Parathyroid adenoma (tissue), 2 donors: Measurements from ENCODE around the gene VWA8.

Experiments used
- H2AFZ ChIP-seq: fragments of 300-600 bp; sonication (generic); one replicate; pipeline ENCODE4 v1.7.0; 2017; ENCODE audit warnings: antibody characterized with exemption, mild to moderate bottlenecking
- H3K27ac ChIP-seq: fragments of 300-600 bp; sonication (generic); one replicate; pipeline ENCODE4 v1.7.0; 2017
- H3K27me3 ChIP-seq: fragments of 300-600 bp; sonication (generic); one replicate; pipeline ENCODE4 v1.7.0; 2017; ENCODE audit warnings: low read length; ENCODE audit not compliant: control insufficient read depth, insufficient read depth
- H3K36me3 ChIP-seq: fragments of 300-600 bp; sonication (generic); one replicate; pipeline ENCODE4 v1.7.0; 2017; ENCODE audit warnings: low read length; ENCODE audit not compliant: control insufficient read depth, insufficient read depth
- H3K4me1 ChIP-seq: fragments of 300-600 bp; sonication (generic); one replicate; pipeline ENCODE4 v1.7.0; 2017; ENCODE audit warnings: control low read depth
- H3K4me2 ChIP-seq: fragments of 300-600 bp; sonication (generic); one replicate; pipeline ENCODE4 v1.7.0; 2017; ENCODE audit warnings: low read length
- H3K4me3 ChIP-seq: fragments of 300-600 bp; sonication (generic); one replicate; pipeline ENCODE4 v1.7.0; 2017; ENCODE audit warnings: low read depth, low read length
- H3K79me2 ChIP-seq: fragments of 300-600 bp; sonication (generic); one replicate; pipeline ENCODE4 v1.7.0; 2017; ENCODE audit warnings: control low read depth
- H3K9ac ChIP-seq: fragments of 300-600 bp; sonication (generic); one replicate; pipeline ENCODE4 v1.7.0; 2017; ENCODE audit warnings: mild to moderate bottlenecking
- H3K9me3 ChIP-seq: fragments of 300-600 bp; sonication (generic); one replicate; pipeline ENCODE4 v1.7.0; 2017; ENCODE audit warnings: low read length; ENCODE audit not compliant: control insufficient read depth
- TF ChIP-seq, protein P1 (sequence below): fragments of 300-600 bp; sonication (generic); IDR thresholded peaks from one replicate; pipeline ENCODE4 v1.7.0; 2017; ENCODE audit warnings: antibody characterized with exemption, mild to moderate bottlenecking
- donor health status: primary hyperparathyroidism.

The VWA8 gene

DNA sequence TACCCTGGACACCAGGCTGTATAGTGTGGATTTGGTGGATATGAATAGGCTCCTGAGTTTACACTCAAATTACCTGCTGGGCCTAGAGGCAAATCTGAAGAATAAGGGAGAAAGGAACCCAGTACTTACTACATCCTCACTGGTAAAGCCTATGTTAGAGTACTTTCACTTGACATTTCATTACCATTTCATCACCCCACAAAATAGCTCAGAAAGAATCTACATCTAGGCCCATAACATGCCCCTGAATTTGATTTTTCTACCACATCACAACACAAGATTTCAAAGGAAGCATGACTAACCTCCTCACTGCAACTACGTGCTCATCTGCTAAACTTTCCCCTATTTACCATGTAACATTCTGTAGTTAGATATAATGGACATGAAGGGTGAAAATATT, 43.3 kb downstream of the VWA8 start:
- Histone ChIP-seq H3K36me3 (no peaks in the 10 kb centered on the region), H3K4me1 (no peaks in the 10 kb centered on the region), H3K4me3 (no peak overlapping the region), H2AFZ (no peak overlapping the region), H3K27me3 (no peaks in the 10 kb centered on the region), H3K27ac (no peak overlapping the region), H3K4me2 (no peak overlapping the region), H3K9ac (no peak overlapping the region), H3K9me3 (no peaks in the 10 kb centered on the region), H3K79me2 (no peaks in the 10 kb centered on the region)
- TF ChIP-seq, protein P1, sequence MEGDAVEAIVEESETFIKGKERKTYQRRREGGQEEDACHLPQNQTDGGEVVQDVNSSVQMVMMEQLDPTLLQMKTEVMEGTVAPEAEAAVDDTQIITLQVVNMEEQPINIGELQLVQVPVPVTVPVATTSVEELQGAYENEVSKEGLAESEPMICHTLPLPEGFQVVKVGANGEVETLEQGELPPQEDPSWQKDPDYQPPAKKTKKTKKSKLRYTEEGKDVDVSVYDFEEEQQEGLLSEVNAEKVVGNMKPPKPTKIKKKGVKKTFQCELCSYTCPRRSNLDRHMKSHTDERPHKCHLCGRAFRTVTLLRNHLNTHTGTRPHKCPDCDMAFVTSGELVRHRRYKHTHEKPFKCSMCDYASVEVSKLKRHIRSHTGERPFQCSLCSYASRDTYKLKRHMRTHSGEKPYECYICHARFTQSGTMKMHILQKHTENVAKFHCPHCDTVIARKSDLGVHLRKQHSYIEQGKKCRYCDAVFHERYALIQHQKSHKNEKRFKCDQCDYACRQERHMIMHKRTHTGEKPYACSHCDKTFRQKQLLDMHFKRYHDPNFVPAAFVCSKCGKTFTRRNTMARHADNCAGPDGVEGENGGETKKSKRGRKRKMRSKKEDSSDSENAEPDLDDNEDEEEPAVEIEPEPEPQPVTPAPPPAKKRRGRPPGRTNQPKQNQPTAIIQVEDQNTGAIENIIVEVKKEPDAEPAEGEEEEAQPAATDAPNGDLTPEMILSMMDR = no peak

DNA sequence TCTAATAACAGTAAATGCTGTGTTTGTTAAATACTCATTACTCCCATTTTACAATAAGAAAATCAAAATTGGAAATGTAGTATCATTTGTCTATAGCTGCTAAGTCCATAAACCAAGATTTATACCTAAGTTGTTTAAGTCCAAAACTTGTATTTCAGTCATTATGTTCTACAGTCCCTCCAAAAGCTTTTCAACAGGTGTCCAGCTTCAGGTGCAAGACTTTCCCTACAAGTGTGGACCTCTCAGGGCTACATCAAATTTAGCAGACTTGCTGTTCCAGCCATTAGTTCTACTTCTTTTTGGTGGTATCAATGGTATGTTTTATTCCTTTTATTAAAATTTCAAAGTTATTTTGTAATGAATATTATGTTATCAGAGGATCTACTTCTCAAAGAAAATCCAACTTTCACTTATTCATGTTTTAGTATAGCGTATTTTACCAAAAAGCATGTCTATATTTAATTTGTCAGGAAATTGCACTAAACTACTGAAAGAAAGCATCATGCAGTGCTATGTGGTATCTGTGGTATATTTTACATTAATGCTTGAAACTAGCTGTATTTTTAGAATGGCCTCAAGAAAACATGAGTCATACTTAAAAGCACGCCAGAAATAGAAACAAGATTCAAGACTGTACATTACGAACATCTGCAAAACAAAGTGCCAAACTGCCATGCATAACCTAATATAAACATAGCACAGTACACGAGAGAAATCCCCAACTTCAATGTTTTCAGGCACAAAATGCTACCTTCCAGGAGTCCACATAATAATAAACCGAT, 44.5 kb downstream of the VWA8 start:
- Histone ChIP-seq H3K4me3 (no peak overlapping the region), H3K27me3 (no peaks in the 10 kb centered on the region), H3K79me2 (no peaks in the 10 kb centered on the region), H3K9me3 (no peaks in the 10 kb centered on the region), H2AFZ (no peak overlapping the region), H3K4me1 (no peaks in the 10 kb centered on the region), H3K4me2 (no peak overlapping the region), H3K27ac (no peak overlapping the region), H3K9ac (no peak overlapping the region), H3K36me3 (no peaks in the 10 kb centered on the region)
- TF ChIP-seq, protein P1 = no peak

DNA sequence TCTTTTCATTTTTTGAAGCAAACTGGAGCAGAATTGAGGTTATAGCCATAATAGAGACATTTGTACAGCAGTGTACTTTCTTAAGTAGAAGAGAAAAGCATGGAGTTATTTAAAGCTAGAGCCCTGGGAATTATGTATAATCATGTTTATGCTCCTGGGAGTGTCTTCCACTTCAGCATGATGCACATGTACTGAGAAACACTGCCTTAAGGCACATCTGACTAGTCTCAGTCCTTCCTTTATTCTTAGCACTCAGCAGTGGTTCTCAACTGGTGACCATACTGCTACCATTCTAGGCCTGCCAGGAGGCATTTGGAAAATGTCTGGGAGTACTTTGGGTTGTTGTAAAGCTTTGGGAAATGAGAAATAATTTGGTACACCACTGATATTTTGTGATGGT, 45.8 kb downstream of the VWA8 start:
- Histone ChIP-seq H3K36me3 (no peaks in the 10 kb centered on the region), H3K27me3 (no peaks in the 10 kb centered on the region), H2AFZ (no peak overlapping the region), H3K4me1 (no peaks in the 10 kb centered on the region), H3K79me2 (no peaks in the 10 kb centered on the region), H3K4me3 (no peak overlapping the region), H3K9me3 (no peaks in the 10 kb centered on the region), H3K27ac (no peak overlapping the region), H3K9ac (no peak overlapping the region), H3K4me2 (no peak overlapping the region)
- TF ChIP-seq, protein P1 = no peak

DNA sequence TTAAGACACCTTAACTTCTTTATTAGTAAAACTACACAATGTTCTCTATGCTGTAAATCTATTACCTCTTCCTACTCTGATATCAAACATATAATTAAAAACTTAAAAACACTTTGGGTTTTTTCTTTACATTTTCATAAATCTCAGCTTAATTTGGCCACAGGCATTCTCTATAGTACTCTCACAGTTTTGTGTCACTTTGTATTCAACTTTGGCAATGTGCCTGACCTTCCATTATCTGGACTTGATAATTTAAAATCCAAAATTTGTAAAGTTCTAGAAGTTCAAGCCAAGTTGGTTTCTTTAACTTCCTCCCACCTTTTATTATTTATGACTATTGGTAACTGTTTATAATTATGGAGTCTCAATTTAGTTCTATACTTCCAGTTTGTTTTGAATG, 46.4 kb downstream of the VWA8 start:
- Histone ChIP-seq H3K27ac (no peak overlapping the region), H3K4me3 (no peak overlapping the region), H3K4me1 (no peaks in the 10 kb centered on the region), H3K9me3 (no peaks in the 10 kb centered on the region), H3K27me3 (no peaks in the 10 kb centered on the region), H2AFZ (no peak overlapping the region), H3K79me2 (no peaks in the 10 kb centered on the region), H3K36me3 (no peaks in the 10 kb centered on the region), H3K4me2 (no peak overlapping the region), H3K9ac (no peak overlapping the region)
- TF ChIP-seq, protein P1 = no peak

DNA sequence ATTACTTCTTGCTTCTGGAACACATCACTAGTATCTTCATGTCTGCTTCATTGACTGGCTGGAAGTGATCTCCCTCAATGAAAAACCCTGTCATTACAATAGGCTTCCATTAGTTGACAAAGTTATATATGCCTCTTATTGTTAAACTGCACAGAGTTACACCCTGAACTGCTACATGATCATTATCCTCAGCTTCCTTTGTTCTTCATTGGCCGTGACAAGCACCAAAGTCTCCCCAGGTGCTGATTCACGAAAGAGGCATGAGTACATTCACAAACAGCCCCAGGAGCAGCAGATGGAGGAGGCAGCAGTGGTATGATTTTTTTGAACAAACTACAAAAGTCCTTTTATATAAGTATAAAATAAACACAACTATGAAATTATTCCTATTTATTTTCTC, 51.4 kb downstream of the VWA8 start:
- H2AFZ ChIP-seq = no peak overlapping the region
- H3K4me2 ChIP-seq = no peak overlapping the region
- H3K9ac ChIP-seq = no peak overlapping the region

More for the DNA sequence above, 51.4 kb downstream of the VWA8 start:
- no peaks in the 10 kb centered on the region for H3K27me3 ChIP-seq
- no peaks in the 10 kb centered on the region for H3K4me1 ChIP-seq
- no peaks in the 10 kb centered on the region for H3K9me3 ChIP-seq
- no peaks in the 10 kb centered on the region for H3K79me2 ChIP-seq
- H3K27ac ChIP-seq = no peak overlapping the region
- no peak overlapping the region for H3K4me3 ChIP-seq
- TF ChIP-seq, protein P1 = no peak
- no peaks in the 10 kb centered on the region for H3K36me3 ChIP-seq
